22Rv1 (cell line): Measurements from ENCODE around the gene MRRF.

Experiments
- H3K27ac ChIP-seq: fragments of 450-650 bp; 2 replicates; pipeline ENCODE4 v1.5.1; 2017
- ZFX ChIP-seq: fragments of 450-650 bp; IDR thresholded peaks from 2 replicates; pipeline ENCODE4 v1.6.1; 2017; ENCODE audit warnings: antibody characterized with exemption, borderline replicate concordance
- TF ChIP-seq, protein P1 (sequence below): fragments of 450-650 bp; IDR thresholded peaks from 2 replicates; pipeline ENCODE4 v1.5.1; 2017; ENCODE audit warnings: mild to moderate bottlenecking

The MRRF gene

DNA sequence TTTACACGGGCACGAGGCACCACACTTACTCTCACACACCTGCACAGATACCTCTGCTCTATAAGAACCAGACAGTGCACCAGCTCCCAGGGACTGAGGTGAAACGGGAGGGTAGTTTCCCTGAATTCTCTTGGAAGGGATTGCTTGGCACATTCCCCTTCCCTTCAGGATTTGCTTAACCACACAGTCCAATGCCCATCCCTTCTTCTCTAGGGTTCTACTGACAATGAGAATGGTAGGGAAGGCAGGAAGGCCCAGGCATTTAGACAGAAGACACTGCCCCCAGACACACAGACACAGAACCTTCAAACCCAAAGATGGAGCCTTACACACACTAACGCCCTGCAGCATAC, 35.2 kb upstream of the MRRF start:
- H3K27ac ChIP-seq, result no peak overlapping the region
- TF ChIP-seq, protein P1, sequence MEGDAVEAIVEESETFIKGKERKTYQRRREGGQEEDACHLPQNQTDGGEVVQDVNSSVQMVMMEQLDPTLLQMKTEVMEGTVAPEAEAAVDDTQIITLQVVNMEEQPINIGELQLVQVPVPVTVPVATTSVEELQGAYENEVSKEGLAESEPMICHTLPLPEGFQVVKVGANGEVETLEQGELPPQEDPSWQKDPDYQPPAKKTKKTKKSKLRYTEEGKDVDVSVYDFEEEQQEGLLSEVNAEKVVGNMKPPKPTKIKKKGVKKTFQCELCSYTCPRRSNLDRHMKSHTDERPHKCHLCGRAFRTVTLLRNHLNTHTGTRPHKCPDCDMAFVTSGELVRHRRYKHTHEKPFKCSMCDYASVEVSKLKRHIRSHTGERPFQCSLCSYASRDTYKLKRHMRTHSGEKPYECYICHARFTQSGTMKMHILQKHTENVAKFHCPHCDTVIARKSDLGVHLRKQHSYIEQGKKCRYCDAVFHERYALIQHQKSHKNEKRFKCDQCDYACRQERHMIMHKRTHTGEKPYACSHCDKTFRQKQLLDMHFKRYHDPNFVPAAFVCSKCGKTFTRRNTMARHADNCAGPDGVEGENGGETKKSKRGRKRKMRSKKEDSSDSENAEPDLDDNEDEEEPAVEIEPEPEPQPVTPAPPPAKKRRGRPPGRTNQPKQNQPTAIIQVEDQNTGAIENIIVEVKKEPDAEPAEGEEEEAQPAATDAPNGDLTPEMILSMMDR, result no peak
- no peak for TF ChIP-seq ZFX

DNA sequence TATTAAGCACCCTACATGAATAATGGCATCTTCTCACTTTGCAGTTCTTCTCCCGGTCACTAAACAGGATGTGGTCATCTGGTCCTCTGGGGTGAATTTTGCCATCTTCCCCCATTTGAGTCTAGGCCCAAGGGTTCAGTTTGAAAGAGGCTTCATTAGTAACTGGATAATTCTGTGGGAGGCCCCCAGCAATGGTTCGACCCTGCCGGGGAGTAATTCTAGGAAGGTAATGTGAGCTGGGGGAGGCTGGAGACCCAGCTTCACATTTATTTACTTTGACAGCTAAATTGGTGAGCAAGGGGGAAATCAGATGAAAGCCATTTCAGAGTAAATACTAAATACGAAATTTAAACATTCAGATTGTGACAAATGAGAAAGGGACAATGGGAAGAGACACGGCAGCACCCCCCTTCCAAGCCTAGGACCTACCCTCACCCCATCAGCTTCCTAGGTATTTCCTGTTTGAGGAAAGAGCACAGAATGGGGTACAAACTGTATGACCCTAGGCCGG, 31.8 kb upstream of the MRRF start:
- TF ChIP-seq, protein P1, result no peak
- no peak for TF ChIP-seq ZFX
- no peak overlapping the region for H3K27ac ChIP-seq

DNA sequence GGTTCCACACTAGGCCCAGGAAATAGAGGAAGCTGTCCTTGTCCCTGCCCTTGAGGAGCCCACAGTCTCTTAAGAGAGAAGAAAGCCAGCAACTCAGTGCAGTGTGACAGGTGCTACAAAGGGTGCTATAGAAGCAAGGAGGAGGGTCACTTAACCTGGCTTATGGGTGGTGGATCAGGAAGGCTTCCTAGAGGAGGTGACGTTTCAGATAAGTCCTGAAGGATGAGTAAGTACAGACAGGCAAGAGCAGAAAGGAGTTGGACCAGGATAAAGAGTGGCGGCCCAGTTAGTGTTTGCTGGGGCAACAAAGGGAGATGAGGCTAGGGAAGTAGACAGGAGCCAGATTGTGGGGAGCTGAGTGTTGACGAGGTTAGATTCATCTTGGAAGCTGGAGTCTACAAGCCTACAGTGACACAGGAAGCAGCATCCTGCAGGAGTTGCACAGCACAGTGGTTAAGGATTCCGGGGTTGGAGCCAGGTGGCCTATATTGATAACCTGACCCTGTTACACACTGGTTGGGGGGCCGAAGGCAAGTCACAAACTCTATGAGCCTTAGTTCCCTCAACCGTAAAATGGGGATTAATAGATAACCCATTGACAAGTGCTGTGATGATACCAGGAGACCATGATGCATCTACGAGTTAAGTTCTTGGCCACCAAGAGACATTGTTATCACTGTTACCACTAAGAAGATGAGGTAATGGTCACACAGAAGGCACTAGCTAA, 30.5 kb upstream of the MRRF start:
- no peak for TF ChIP-seq ZFX
- TF ChIP-seq, protein P1, result no peak
- no peak overlapping the region for H3K27ac ChIP-seq

DNA sequence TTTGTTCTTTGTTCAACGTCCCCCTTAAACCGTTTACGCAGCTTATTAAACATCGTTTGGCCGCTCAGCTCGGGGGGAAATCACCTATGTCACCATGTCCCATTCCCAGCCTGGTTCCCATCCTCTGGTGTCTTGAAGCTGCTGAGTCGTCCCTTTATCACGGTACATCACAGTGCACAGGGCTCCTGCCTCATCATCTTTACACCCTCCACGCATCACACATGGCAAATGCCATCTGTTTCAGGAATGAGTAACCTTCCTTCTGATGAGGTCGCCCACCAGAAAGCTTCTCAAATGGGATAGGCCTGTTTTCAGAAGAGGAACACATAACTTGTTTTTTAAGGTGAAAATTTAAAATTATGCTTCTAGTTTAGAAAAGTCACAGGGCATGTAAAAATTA, 28.0 kb upstream of the MRRF start:
- TF ChIP-seq, protein P1, result no peak
- no peak for TF ChIP-seq ZFX
- H3K27ac ChIP-seq, result no peak overlapping the region

DNA sequence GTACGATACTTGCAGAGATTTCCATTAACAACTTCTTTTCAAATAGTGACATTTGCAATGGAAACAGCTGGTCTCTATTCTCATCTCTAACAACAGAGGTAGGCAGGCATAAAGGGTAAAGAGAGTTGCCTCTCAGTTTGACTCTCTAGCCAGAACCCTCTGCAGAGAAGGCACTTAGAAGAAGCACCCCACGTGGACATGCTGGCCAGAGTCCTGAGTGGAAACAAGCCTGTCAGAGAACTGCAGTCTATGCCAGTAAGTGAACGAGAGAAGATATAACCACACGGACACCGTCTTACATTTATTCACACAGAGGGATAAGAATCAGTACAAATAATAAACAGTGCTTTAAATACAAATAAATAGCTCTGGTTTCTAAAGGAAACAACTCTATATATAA, 25.0 kb upstream of the MRRF start:
- H3K27ac ChIP-seq, result no peak overlapping the region
- no peak for TF ChIP-seq ZFX
- TF ChIP-seq, protein P1, result no peak

DNA sequence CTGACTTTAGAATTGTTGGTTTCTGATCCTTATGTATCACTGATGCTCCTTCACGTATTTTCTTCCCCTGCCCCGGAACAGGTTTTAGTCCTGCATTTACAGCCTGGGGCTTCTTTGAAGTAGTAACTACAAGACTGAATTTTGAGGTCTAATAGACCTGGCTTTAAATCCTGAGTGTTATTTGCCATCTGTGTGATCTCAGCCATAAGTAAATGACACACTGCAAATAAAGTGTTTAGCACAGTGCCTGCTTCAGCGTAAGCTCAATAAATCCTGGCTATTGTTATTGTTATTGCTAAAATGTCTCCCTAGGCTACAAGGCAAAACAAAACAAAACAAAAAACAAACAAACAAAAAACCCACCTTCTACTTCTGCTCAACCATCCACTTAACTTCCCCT, 20.3 kb upstream of the MRRF start:
- TF ChIP-seq, protein P1, result no peak
- TF ChIP-seq ZFX, result no peak
- no peak overlapping the region for H3K27ac ChIP-seq

DNA sequence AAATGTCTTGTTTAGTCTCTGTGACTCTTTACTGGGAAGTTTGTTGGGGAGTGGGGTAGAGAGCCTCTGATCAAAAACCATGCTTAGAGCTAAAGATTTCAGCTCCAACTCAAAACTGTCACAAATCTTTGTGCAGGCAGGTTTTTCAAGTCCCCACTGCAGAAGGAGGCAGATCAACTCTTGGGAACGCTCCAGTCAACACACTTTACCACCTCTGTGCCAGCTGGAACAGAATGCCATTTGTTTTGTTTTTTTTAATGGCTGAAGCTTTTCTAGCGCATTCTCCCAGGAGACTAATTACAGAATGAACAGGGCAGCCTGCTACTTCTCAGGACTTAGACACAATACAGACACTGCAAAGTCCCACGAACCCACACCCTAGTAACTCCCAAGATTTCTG, 18.0 kb upstream of the MRRF start:
- H3K27ac ChIP-seq, result peak overlapping the region; percentile 49

More for the DNA sequence above, 18.0 kb upstream of the MRRF start:
- TF ChIP-seq, protein P1, result no peak
- no peak for TF ChIP-seq ZFX
